Lung (tissue), 12 donors: ENCODE measurements around the gene MED27. TPM values are rescaled to one million over a fixed set of nuclear protein-coding genes. Genes with fewer than 3 reads are reported as not detected.

Source experiments
- ATAC-seq: fragments of 200-7000 bp; cut with Tn5 transposase; one replicate; pipeline ENCODE4 v1.9.1; 2020; ENCODE audit warnings: moderate number of reproducible peaks; ENCODE audit not compliant: insufficient read depth, low FRiP score
- DNase-seq, 3 donors: peaks; one replicate each; pipeline ENCODE4 v3.0.0-alpha.2; 2013 to 2017
- H3K27ac ChIP-seq, 2 donors: one replicate each; pipeline ENCODE4 v1.5.1; 2013; ENCODE audit warnings: mild to moderate bottlenecking in 2 of 2, moderate library complexity in 2 of 2, control low read depth in 1 of 2, inconsistent platforms in 1 of 2, low read depth in 1 of 2, low read length in 1 of 2
- H3K27me3 ChIP-seq, 3 donors: one replicate each; pipeline ENCODE4 v1.5.1; 2013; ENCODE audit warnings: low read length in 2 of 3; ENCODE audit not compliant: control insufficient read depth in 3 of 3, insufficient read depth in 3 of 3
- H3K36me3 ChIP-seq, 4 donors: one replicate each; pipeline ENCODE4 v1.5.1; 2013; ENCODE audit warnings: low read length in 4 of 4, mild to moderate bottlenecking in 1 of 4, moderate library complexity in 1 of 4; ENCODE audit not compliant: control insufficient read depth in 4 of 4, insufficient read depth in 4 of 4
- H3K4me1 ChIP-seq, 5 donors: one replicate each; pipeline ENCODE4 v1.5.1; 2013; ENCODE audit warnings: low read length in 5 of 5, mild to moderate bottlenecking in 2 of 5, moderate library complexity in 1 of 5; ENCODE audit not compliant: control insufficient read depth in 5 of 5, insufficient read depth in 5 of 5
- H3K4me3 ChIP-seq: one replicate; pipeline ENCODE4 v1.5.1; 2013; ENCODE audit warnings: mild to moderate bottlenecking, control low read depth, moderate library complexity
- H3K9ac ChIP-seq, 2 donors: one replicate each; pipeline ENCODE4 v1.5.1; 2013; ENCODE audit warnings: low read length in 2 of 2, control low read depth in 1 of 2; ENCODE audit not compliant: insufficient read depth in 1 of 2
- H3K9me3 ChIP-seq, 4 donors: one replicate each; pipeline ENCODE4 v1.5.1; 2013; ENCODE audit warnings: low read length in 3 of 4, mild to moderate bottlenecking in 1 of 4, moderate library complexity in 1 of 4; ENCODE audit not compliant: control insufficient read depth in 4 of 4, insufficient read depth in 3 of 4
- WGBS, 2 donors: extraction: QIAGEN DNeasy Blood & Tissue Kit; methylation state at CpG; one replicate each; pipeline ENCODE4 v1.1.7; 2013; 5-methylcytosine and 5-hydroxymethylcytosine counted together
- polyA plus RNA-seq, 2 donors: library from polyadenylated mRNA; stranded (reverse); fragments of 200-250 nt; gene quantifications; one replicate each; pipeline ENCODE4 v1.2.1, GENCODE V29; 2013
- total RNA-seq, 2 donors: library from RNA; depleted of rRNA in 1 of 2; stranded (reverse); fragments of >200 nt in 1 of 2; gene quantifications; one replicate each; pipeline ENCODE4 v1.2.1, GENCODE V29; 2014 to 2021
- TF ChIP-seq, protein P1 (sequence below): IDR thresholded peaks from 2 replicates; pipeline ENCODE4 v1.5.1; 2012; ENCODE audit warnings: mild to moderate bottlenecking; ENCODE audit errors: control extremely low read depth, extremely low read depth
- donor health status: control.
- donor health status: control.
- donor health status: Bipolar disorder and iron deficiency.
- donor health status: healthy.
- donor health status: DM: yes; HTN: yes; CAD: no.

The MED27 gene
- total and polyA plus RNA-seq, 4 donors = 9.8 to 22.3 (median 16.7) TPM

DNA sequence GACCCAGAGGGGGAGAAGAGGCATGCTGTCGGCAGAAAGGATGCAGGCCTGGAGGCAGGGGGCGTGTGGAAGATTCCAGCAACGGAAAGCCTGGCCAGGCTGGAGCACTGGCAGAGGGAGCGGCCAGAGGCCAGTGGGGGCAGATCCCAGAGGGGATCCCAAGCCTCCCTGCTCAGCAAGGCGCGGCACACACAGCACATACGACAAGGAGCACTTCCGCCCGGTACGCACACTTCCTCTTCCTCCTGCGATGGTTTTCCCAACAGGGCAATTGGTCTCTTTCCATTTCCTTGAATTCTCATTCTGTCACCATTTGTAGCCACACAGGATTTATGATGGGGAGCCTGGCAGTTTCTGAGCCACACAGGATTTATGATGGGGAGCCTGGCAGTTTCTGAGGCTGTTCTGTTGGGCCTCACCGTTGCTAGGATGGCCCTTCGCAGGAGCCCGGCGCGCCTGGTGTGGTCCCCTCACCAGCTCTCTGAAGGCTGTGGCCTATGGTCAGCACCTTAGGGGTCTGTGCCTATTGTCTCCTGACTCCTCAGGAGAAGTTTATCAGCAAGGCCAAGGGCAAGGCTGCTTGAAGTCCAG, 216.3 kb downstream of the MED27 start:
- no peaks in the 10 kb centered on the region for H3K9me3 ChIP-seq
- no peak for ATAC-seq
- no peaks in the 10 kb centered on the region for H3K27me3 ChIP-seq
- H3K9ac ChIP-seq = no peak overlapping the region
- H3K27ac ChIP-seq = no peak overlapping the region
- no peak for DNase-seq
- H3K4me1 ChIP-seq = peaks cover 0 to 5% (median 0%) of the 10 kb centered on the region in 5 donors
- TF ChIP-seq, protein P1, sequence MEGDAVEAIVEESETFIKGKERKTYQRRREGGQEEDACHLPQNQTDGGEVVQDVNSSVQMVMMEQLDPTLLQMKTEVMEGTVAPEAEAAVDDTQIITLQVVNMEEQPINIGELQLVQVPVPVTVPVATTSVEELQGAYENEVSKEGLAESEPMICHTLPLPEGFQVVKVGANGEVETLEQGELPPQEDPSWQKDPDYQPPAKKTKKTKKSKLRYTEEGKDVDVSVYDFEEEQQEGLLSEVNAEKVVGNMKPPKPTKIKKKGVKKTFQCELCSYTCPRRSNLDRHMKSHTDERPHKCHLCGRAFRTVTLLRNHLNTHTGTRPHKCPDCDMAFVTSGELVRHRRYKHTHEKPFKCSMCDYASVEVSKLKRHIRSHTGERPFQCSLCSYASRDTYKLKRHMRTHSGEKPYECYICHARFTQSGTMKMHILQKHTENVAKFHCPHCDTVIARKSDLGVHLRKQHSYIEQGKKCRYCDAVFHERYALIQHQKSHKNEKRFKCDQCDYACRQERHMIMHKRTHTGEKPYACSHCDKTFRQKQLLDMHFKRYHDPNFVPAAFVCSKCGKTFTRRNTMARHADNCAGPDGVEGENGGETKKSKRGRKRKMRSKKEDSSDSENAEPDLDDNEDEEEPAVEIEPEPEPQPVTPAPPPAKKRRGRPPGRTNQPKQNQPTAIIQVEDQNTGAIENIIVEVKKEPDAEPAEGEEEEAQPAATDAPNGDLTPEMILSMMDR = no peak
- H3K4me3 ChIP-seq = no peak overlapping the region
- 67 to 89% methylated on average over 16 of the region's 16 CpGs for WGBS, 2 donors
- H3K36me3 ChIP-seq = peaks cover 0 to 30% (median 6%) of the 10 kb centered on the region in 4 donors

DNA sequence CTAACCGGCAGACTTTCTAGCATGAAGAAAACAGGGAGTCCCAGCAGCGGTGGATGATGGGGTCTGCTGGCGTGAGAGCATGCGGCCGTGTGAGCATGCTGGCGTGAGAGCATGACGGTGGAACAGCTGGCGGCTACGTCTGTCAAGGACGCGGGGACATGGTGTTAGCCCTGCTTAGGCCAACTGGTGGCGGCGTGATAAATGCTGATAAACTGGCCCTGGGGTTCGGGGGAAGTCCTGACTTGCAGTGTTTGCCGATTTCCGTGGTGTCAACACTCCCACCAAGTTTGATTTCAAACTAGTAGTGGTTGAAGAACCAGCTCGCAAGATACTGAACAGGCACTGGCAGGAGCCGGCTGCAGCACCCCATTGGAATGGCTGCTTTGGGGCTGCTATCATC, 217.4 kb downstream of the MED27 start:
- no peaks in the 10 kb centered on the region for H3K27me3 ChIP-seq
- ATAC-seq (no peak), DNase-seq (no peak)
- H3K4me3 ChIP-seq = no peak overlapping the region
- H3K36me3 ChIP-seq = peaks cover 0 to 30% (median 6%) of the 10 kb centered on the region in 4 donors
- WGBS, 2 donors = 92 to 93% methylated on average over 18 of the region's 18 CpGs
- H3K27ac ChIP-seq = no peak overlapping the region
- no peaks in the 10 kb centered on the region for H3K4me1 ChIP-seq
- TF ChIP-seq, protein P1 = no peak
- H3K9ac ChIP-seq = no peak overlapping the region
- H3K9me3 ChIP-seq = no peaks in the 10 kb centered on the region

DNA sequence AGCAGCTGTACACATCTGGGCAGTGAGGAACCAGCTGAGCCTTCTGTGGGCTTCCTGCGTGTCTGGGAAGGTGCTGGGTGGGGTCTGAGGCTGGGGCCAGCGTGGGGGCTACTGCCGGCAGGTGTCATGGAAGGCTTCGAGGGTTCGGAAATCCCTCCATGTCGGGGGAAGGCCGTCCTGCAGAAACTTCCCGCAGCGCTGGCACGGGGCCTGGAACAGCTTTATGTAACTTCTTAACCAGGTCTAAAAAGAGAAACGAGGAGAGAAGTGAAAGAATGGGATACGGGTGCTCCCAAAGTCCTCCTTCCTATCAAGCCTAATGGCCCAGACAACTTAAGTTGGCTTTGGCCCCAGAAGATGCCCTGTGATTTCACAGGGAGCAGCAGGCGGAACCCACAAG, 219.2 kb downstream of the MED27 start:
- ATAC-seq (no peak), DNase-seq (no peak)
- H3K27me3 ChIP-seq = no peaks in the 10 kb centered on the region
- no peak overlapping the region for H3K9ac ChIP-seq
- peaks cover 0 to 27% (median 6%) of the 10 kb centered on the region in 4 donors for H3K36me3 ChIP-seq
- H3K27ac ChIP-seq = no peak overlapping the region
- TF ChIP-seq, protein P1 = no peak
- no peaks in the 10 kb centered on the region for H3K4me1 ChIP-seq
- H3K9me3 ChIP-seq = no peaks in the 10 kb centered on the region
- 91 to 96% methylated on average over 13 of the region's 13 CpGs for WGBS, 2 donors
- H3K4me3 ChIP-seq = no peak overlapping the region

DNA sequence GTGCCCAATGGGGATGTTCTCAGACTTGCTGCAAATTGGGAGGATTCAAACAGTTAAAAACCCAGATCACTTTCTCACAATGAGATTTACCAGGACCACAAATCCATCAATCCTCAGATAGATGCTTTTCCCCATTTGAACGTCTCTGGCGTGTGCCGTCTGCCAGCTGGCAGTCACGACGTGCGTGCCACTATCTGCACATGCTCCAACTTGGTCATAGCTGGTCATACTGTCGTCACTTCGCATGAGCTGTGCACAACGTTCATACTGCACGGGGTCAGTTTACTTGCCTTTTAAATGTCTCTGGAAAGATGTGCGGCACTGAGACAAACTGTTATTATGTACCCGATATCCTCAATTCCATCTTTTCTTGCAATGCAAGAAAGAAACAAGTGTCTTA, 221.5 kb downstream of the MED27 start:
- Histone ChIP-seq H3K27ac (no peak overlapping the region), H3K9ac (no peak overlapping the region), H3K4me1 (peaks cover 0 to 6% (median 0%) of the 10 kb centered on the region in 5 donors), H3K27me3 (peaks cover 0 to 4% (median 0%) of the 10 kb centered on the region in 3 donors), H3K9me3 (no peaks in the 10 kb centered on the region), H3K36me3 (peaks cover 0 to 25% (median 6%) of the 10 kb centered on the region in 4 donors), H3K4me3 (no peak overlapping the region)
- TF ChIP-seq, protein P1 = no peak
- WGBS, 2 donors = 89 to 95% methylated on average over 12 of the region's 12 CpGs
- ATAC-seq = no peak
- DNase-seq = no peak
